HG03520 (cell line): ENCODE measurements around the gene KCNQ1.

Experiments
- ATAC-seq: cut with Tn5 transposase; IDR thresholded peaks from one replicate; pipeline ENCODE4 v1.9.1; 2021; ENCODE audit warnings: mild to moderate bottlenecking, moderate library complexity; ENCODE audit not compliant: unreplicated experiment

The KCNQ1 gene

GRCh38 chr11:2661173-2662023, 216.6 kb downstream of the KCNQ1 start:
- ATAC-seq = no peak

- no peak for ATAC-seq
Measured at GRCh38 chr11:2662024-2662312, 217.2 kb downstream of the KCNQ1 start.

- no peak for ATAC-seq
Measured at GRCh38 chr11:2662430-2663299, 217.9 kb downstream of the KCNQ1 start.

GRCh38 chr11:2663506-2663905, 218.7 kb downstream of the KCNQ1 start:
- no peak for ATAC-seq

- no peak for ATAC-seq
Measured at GRCh38 chr11:2663915-2664314, 219.1 kb downstream of the KCNQ1 start.

- no peak for ATAC-seq
Measured at GRCh38 chr11:2664376-2664775, 219.6 kb downstream of the KCNQ1 start.

- no peak for ATAC-seq
Measured at GRCh38 chr11:2664791-2665525, 220.2 kb downstream of the KCNQ1 start.

- ATAC-seq = no peak
Measured at GRCh38 chr11:2665526-2666400, 221.0 kb downstream of the KCNQ1 start.

GRCh38 chr11:2666401-2666741, 221.6 kb downstream of the KCNQ1 start:
- no peak for ATAC-seq

GRCh38 chr11:2666828-2667570, 222.2 kb downstream of the KCNQ1 start:
- no peak for ATAC-seq

GRCh38 chr11:2667940-2668339, 223.1 kb downstream of the KCNQ1 start:
- ATAC-seq = no peak

- ATAC-seq = no peak
Measured at GRCh38 chr11:2668876-2669275, 224.1 kb downstream of the KCNQ1 start.

GRCh38 chr11:2669634-2670469, 225.0 kb downstream of the KCNQ1 start:
- ATAC-seq = no peak

GRCh38 chr11:2670541-2671100, 225.8 kb downstream of the KCNQ1 start:
- ATAC-seq = no peak

GRCh38 chr11:2671748-2672147, 226.9 kb downstream of the KCNQ1 start:
- ATAC-seq = no peak

GRCh38 chr11:2672553-2673249, 227.9 kb downstream of the KCNQ1 start:
- no peak for ATAC-seq

GRCh38 chr11:2673250-2673610, 228.4 kb downstream of the KCNQ1 start:
- no peak for ATAC-seq

- no peak for ATAC-seq
Measured at GRCh38 chr11:2673871-2674471, 229.2 kb downstream of the KCNQ1 start.
